Measurements from ENCODE around the gene SEMA4F. TPM values are rescaled to one million over a fixed set of nuclear protein-coding genes. Genes with fewer than 3 reads are reported as not detected.

The SEMA4F gene
- polyA plus RNA-seq, 2 of the 4 experiments (the other 2 are of a cell fraction): 8.5 to 9.3 TPM

GRCh38 chr2:74619651-74620297 is 34.3 kb upstream of the SEMA4F start:
- no peak overlapping the region for H3K4me2 ChIP-seq
- H3K4me3 ChIP-seq: no peak overlapping the region
- H3K27ac ChIP-seq: no peak overlapping the region
- no peak for TF ChIP-seq NPAS2 (CRISPR knock-in tag; IDR thresholded peaks at IDR 0.05; ENCODE audit: borderline replicate concordance)
- no peak for TF ChIP-seq GATA3 (IDR thresholded peaks at IDR 0.05; ENCODE audit: borderline replicate concordance)
- no peak for TF ChIP-seq NR3C1 (IDR thresholded peaks at IDR 0.05)
- TF ChIP-seq CBX2 (IDR thresholded peaks at IDR 0.05; ENCODE audit: borderline replicate concordance, low read depth): no peak
- TF ChIP-seq KDM1A (IDR thresholded peaks at IDR 0.05; ENCODE audit: low read depth): no peak
- TF ChIP-seq HOXB5 (CRISPR knock-in tag; IDR thresholded peaks at IDR 0.05): no peak
- TF ChIP-seq REST (IDR thresholded peaks at IDR 0.05): no peak
- no peak for TF ChIP-seq FOSL2 (IDR thresholded peaks at IDR 0.05)
- no peak for TF ChIP-seq FOSL2 (CRISPR knock-in tag; IDR thresholded peaks at IDR 0.05)
- TF ChIP-seq CHD2 (IDR thresholded peaks at IDR 0.05; ENCODE audit: low read length, partially characterized antibody): no peak
- no peak for TF ChIP-seq E2F6 (IDR thresholded peaks at IDR 0.05; ENCODE audit: borderline replicate concordance, low read depth)
- TF ChIP-seq MYC (IDR thresholded peaks at IDR 0.05; ENCODE audit: borderline replicate concordance, low read length): no peak
- TF ChIP-seq FOXS1 (CRISPR knock-in tag; IDR thresholded peaks at IDR 0.05): no peak
- TF ChIP-seq CBX8 (IDR thresholded peaks at IDR 0.05): no peak
- TF ChIP-seq SREBF2 (IDR thresholded peaks at IDR 0.05): no peak
- 46% methylated on average over 5 of the region's 5 CpGs for WGBS (ENCODE audit: missing lambda C conversion rate)
- no peaks in the 10 kb centered on the region for H3K4me1 ChIP-seq
- FAIRE-seq: no peak
- POLR2A ChIA-PET: no interaction called here
- no peaks in the 10 kb centered on the region for H3K9me3 ChIP-seq
- DNase-seq (ENCODE audit: low read depth in 1 of 2, low spot score in 1 of 2): no peak
- no peak for ATAC-seq
- CTCF ChIA-PET: interaction anchor here (0.7 kb wide), 1 partner anchor 71 kb away, joined by 4 read pairs; no protein-coding TSS in a partner anchor

- H3K27ac ChIP-seq: no peak overlapping the region
- no peaks in the 10 kb centered on the region for H3K4me1 ChIP-seq
- TF ChIP-seq HEYL (CRISPR knock-in tag; IDR thresholded peaks at IDR 0.05) (no peak), POLR2AphosphoS2 (conservative IDR thresholded peaks at IDR 0.05; ENCODE audit: low read length) (no peak), NPAS2 (CRISPR knock-in tag; IDR thresholded peaks at IDR 0.05; ENCODE audit: borderline replicate concordance) (no peak), EP300 (IDR thresholded peaks at IDR 0.05) (no peak), CBX2 (IDR thresholded peaks at IDR 0.05; ENCODE audit: borderline replicate concordance, low read depth) (no peak), FOSL2 (IDR thresholded peaks at IDR 0.05) (no peak), FOSL2 (CRISPR knock-in tag; IDR thresholded peaks at IDR 0.05) (no peak), SREBF2 (IDR thresholded peaks at IDR 0.05) (no peak), CEBPB (IDR thresholded peaks at IDR 0.05) (no peak), RAD21 (conservative IDR thresholded peaks at IDR 0.05 in 1 of 2, IDR thresholded peaks at IDR 0.05 in 1 of 2) (no peak), CTCF (IDR thresholded peaks at IDR 0.05) (no peak), ZSCAN20 (CRISPR knock-in tag; IDR thresholded peaks at IDR 0.05) (no peak), MAX (IDR thresholded peaks at IDR 0.05) (no peak), JUNB (IDR thresholded peaks at IDR 0.05) (no peak)
- TF ChIP-seq, protein P1, sequence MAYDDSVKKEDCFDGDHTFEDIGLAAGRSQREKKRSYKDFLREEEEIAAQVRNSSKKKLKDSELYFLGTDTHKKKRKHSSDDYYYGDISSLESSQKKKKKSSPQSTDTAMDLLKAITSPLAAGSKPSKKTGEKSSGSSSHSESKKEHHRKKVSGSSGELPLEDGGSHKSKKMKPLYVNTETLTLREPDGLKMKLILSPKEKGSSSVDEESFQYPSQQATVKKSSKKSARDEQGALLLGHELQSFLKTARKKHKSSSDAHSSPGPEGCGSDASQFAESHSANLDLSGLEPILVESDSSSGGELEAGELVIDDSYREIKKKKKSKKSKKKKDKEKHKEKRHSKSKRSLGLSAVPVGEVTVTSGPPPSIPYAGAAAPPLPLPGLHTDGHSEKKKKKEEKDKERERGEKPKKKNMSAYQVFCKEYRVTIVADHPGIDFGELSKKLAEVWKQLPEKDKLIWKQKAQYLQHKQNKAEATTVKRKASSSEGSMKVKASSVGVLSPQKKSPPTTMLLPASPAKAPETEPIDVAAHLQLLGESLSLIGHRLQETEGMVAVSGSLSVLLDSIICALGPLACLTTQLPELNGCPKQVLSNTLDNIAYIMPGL (CRISPR knock-in tag; IDR thresholded peaks at IDR 0.05; ENCODE audit: borderline replicate concordance): no peak
- FAIRE-seq (no peak), DNase-seq (ENCODE audit: low read depth in 1 of 2, low spot score in 1 of 2) (no peak), ATAC-seq (no peak)
- no peaks in the 10 kb centered on the region for H3K9me3 ChIP-seq
- CTCF ChIA-PET: interaction anchor here (1.0 kb wide), 1 partner anchor 32 kb away, joined by 3 read pairs; no protein-coding TSS in a partner anchor
- no peak overlapping the region for H3K4me3 ChIP-seq
- no peak overlapping the region for H3K4me2 ChIP-seq
- POLR2A ChIA-PET: no interaction called here
- 83% methylated on average over 12 of the region's 12 CpGs for WGBS (ENCODE audit: missing lambda C conversion rate)
Observed at GRCh38 chr2:74620671-74621070, 33.4 kb upstream of the SEMA4F start.
